ENCODE data around the gene THBS4. TPM values are rescaled to one million over a fixed set of nuclear protein-coding genes. Genes with fewer than 3 reads are reported as not detected.

Gene THBS4
- total and polyA plus RNA-seq, 5 experiments from 2014 or later: 0.52 to 0.68 TPM; not detected in 3

DNA sequence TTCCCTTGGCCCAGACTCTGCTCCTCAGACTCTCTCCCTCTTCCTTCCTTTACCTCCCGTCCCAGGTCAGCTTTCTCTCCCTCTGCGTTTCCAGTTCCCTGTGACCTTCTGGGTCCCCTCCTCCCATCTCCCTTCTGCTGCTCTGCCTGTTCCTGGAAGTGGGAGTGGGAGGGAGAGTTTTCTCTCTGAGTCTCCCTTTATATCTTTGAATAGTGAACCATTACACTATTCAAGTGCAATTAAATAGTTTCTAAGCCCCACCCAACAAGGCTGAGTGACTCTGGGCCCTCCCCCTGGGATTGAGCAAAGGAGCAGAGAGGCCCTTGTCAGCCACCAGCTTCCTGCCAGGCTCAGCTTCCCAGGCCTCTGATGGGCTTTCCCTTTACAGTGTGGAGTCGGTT lies 34.8 kb downstream of the THBS4 start:
- Mint-ChIP-seq H3K4me3 (no peak overlapping the region), H3K9me3 (no peaks in the 10 kb centered on the region), H3K27me3 (no peaks in the 10 kb centered on the region), H3K4me1 (peaks cover 0 to 15% (median 0%) of the 10 kb centered on the region in 4 donors), H3K27ac (peak overlapping the region in 4 of 10 donors; percentile 43 to 86 (median 54)), H3K36me3 (peaks cover 0 to 41% (median 15%) of the 10 kb centered on the region in 3 donors)
- ATAC-seq (no peak), DNase-seq (no peak)
- POLR2A ChIA-PET: no interaction called here

DNA sequence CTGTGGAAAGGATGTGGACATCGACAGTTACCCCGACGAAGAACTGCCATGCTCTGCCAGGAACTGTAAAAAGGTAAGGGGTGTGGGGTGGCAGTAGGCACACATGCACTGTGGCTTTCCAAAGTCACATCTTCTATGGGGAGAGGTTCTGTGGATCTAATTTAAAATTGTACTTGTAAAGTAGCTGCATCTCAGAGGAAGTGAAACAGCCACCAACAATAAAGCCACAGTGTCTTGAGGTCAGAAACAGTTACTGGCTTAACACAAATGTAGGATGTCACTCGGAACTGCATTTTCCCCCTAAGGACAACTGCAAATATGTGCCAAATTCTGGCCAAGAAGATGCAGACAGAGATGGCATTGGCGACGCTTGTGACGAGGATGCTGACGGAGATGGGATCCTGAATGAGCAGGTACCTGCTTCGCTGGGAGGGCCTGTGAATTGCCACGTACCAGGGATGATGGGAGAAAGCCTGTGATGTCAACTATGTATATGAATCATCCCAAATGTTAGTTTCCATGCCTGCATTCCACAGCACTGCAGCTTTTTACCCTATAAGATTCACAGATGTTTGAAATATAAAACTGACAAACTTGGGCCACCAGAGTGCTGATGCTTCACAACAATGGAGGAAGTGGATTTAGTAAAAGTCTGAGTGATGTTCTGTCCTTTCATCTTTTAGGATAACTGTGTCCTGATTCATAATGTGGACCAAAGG lies 35.3 kb downstream of the THBS4 start:
- Mint-ChIP-seq H3K27me3 (no peaks in the 10 kb centered on the region), H3K4me1 (peaks cover 0 to 15% (median 0%) of the 10 kb centered on the region in 4 donors), H3K9me3 (no peaks in the 10 kb centered on the region), H3K4me3 (no peak overlapping the region), H3K36me3 (peaks cover 0 to 43% (median 15%) of the 10 kb centered on the region in 3 donors), H3K27ac (peak overlapping the region in 3 of 10 donors; percentile 7 to 61 (median 42))
- POLR2A ChIA-PET: no interaction called here
- DNase-seq (no peak), ATAC-seq (no peak)

DNA sequence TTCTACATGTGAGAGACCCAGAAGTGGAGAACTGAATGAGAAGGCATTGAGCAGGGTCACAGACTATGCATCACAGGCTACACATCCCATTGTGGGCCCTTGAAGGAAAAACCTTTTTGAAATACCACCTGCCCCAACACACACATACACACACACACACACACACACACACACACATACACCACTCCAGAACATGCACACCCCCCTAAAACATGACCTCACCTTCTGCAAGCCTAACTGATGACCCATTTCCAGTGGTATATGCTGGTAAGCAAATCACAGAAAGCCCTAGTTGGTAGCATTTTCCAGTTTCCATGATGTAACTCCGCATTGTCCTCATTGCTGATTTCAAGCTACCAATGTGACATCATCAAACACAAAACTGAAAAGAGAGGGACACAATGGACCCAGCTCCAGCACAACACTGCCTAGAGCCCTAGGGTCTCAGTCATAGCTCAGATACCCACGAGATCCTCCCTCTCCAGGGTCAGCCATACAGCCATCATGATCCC lies 36.4 kb downstream of the THBS4 start:
- POLR2A ChIA-PET: no interaction called here
- peaks cover 0 to 39% (median 14%) of the 10 kb centered on the region in 3 donors for H3K36me3 Mint-ChIP-seq
- DNase-seq (no peak), ATAC-seq (no peak)
- peaks cover 0 to 15% (median 0%) of the 10 kb centered on the region in 4 donors for H3K4me1 Mint-ChIP-seq
- H3K27ac Mint-ChIP-seq: no peak overlapping the region
- no peak overlapping the region for H3K4me3 Mint-ChIP-seq
- H3K27me3 Mint-ChIP-seq: no peaks in the 10 kb centered on the region
- H3K9me3 Mint-ChIP-seq: no peaks in the 10 kb centered on the region

GRCh38 chr5:80072103-80073073 lies 37.2 kb downstream of the THBS4 start:
- Mint-ChIP-seq H3K27ac (peak overlapping the region in 1 of 10 donors; percentile 32), H3K9me3 (no peaks in the 10 kb centered on the region), H3K4me1 (peaks cover 0 to 15% (median 0%) of the 10 kb centered on the region in 4 donors), H3K27me3 (no peaks in the 10 kb centered on the region), H3K4me3 (no peak overlapping the region), H3K36me3 (peaks cover 0 to 40% (median 10%) of the 10 kb centered on the region in 3 donors)
- ATAC-seq: no peak
- POLR2A ChIA-PET: no interaction called here
- DNase-seq: no peak

GRCh38 chr5:80076131-80077050 lies 41.2 kb downstream of the THBS4 start:
- POLR2A ChIA-PET: no interaction called here
- Mint-ChIP-seq H3K4me3 (no peak overlapping the region), H3K4me1 (no peaks in the 10 kb centered on the region), H3K27ac (peak overlapping the region in 1 of 10 donors; percentile 15), H3K9me3 (no peaks in the 10 kb centered on the region), H3K27me3 (no peaks in the 10 kb centered on the region), H3K36me3 (peaks cover 0 to 52% (median 25%) of the 10 kb centered on the region in 3 donors)
- DNase-seq (no peak), ATAC-seq (no peak)

DNA sequence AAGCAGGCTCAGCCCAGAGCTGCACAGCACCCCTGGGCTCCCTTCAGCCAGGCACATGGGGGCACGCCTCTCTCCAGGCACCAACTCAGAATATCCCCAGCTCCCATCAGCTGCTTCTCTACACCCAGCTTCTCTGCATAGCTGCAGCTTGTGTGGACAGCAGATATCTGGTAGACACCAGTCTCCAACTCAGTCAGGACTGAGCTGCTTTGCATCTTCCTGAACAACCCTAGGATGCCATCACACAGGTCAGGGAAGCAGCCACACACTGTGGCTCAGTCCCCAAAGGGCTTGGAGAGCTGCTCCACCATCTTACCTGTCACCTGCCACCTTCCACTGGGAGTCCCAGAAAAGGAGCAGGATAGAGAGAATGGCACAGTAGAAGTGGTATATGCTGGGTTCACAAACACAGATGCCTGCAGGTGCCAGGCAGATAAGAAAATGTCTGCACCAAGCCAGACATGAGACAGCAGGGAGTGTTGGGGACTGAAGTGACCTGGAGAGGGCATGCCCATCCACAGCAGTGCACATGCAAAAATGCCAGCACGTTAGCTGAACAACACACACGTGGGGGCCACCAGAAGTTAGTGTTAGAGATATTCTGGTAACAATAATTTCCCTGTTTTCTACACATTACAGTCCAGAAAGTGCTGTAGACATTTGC lies 42.0 kb downstream of the THBS4 start:
- Mint-ChIP-seq H3K4me3 (no peak overlapping the region), H3K27ac (no peak overlapping the region)
- POLR2A ChIA-PET: no interaction called here

DNA sequence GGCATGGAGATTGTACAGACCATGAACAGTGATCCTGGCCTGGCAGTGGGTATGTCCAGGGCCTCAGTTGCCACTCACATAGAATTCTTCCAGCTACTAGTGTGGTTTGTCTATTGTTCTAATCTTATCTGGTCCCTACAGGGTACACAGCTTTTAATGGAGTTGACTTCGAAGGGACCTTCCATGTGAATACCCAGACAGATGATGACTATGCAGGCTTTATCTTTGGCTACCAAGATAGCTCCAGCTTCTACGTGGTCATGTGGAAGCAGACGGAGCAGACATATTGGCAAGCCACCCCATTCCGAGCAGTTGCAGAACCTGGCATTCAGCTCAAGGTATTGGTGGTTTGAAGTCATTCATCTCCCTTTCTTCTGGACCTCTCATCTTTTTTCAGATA lies 43.8 kb downstream of the THBS4 start:
- peaks cover 2 to 12% (median 8%) of the 10 kb centered on the region in 4 donors for H3K4me1 Mint-ChIP-seq
- POLR2A ChIA-PET: no interaction called here

More for the DNA sequence above, 42.0 kb downstream of the THBS4 start:
- no peak for ATAC-seq
- H3K36me3 Mint-ChIP-seq: peaks cover 0 to 53% (median 21%) of the 10 kb centered on the region in 3 donors
- DNase-seq: no peak
- H3K9me3 Mint-ChIP-seq: no peaks in the 10 kb centered on the region
- H3K27me3 Mint-ChIP-seq: no peaks in the 10 kb centered on the region
- peaks cover 0 to 3% (median 1%) of the 10 kb centered on the region in 4 donors for H3K4me1 Mint-ChIP-seq

DNA sequence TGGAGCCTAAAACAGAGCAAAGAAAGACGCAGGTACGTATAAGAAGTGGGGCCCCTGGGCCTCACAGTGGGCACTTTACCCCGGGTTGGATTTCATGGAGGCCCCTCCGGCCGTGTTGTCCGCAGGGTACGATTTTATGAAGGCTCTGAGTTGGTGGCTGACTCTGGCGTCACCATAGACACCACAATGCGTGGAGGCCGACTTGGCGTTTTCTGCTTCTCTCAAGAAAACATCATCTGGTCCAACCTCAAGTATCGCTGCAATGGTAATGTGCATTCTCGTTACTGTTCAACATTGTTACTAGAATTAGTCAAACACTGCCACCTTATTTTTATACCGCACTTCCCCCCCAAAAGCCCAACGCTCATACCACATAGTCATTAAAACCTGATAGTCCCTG lies 47.1 kb downstream of the THBS4 start:
- Mint-ChIP-seq H3K27ac (peak overlapping the region in 3 of 10 donors; percentile 32 to 82 (median 43)), H3K9me3 (no peaks in the 10 kb centered on the region), H3K36me3 (peaks cover 0 to 28% (median 15%) of the 10 kb centered on the region in 3 donors), H3K4me3 (peak overlapping the region in 5 of 10 donors; percentile 47 to 86 (median 77)), H3K27me3 (no peaks in the 10 kb centered on the region), H3K4me1 (peaks cover 2 to 12% (median 8%) of the 10 kb centered on the region in 4 donors)
- no peak for DNase-seq
- POLR2A ChIA-PET: no interaction called here
- ATAC-seq: no peak

More for the DNA sequence above, 43.8 kb downstream of the THBS4 start:
- Mint-ChIP-seq H3K36me3 (peaks cover 0 to 44% (median 18%) of the 10 kb centered on the region in 3 donors), H3K9me3 (no peaks in the 10 kb centered on the region), H3K27me3 (no peaks in the 10 kb centered on the region), H3K27ac (peak overlapping the region in 1 of 10 donors; percentile 22), H3K4me3 (no peak overlapping the region)
- no peak for ATAC-seq
- DNase-seq: no peak

DNA sequence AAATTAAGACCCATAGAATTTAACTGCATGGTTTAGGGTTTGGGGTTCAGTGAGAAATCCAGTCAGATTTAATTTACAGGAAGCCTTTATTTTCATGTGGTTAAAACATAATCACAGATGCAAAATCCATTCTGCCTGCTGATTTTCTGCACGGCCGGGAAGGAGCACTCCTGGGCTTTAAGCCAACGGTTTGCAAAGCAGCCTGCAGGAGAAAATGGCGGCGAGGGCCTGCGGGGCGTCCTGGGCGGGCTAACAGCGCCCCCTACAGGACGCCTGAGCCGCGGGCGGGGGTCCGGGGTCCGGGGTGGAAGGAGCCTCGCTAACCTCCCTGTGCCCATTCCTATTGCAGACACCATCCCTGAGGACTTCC lies 47.6 kb downstream of the THBS4 start:
- H3K27ac Mint-ChIP-seq: peak overlapping the region in 6 of 10 donors; percentile 18 to 80 (median 42)
- ATAC-seq (peak; percentile 70 to 74), DNase-seq (peak in 8 of 10 donors; percentile 31 to 72 (median 50))
- H3K27me3 Mint-ChIP-seq: no peaks in the 10 kb centered on the region
- peaks cover 0 to 23% (median 14%) of the 10 kb centered on the region in 3 donors for H3K36me3 Mint-ChIP-seq
- POLR2A ChIA-PET: interaction anchor here (1.3 kb wide), 1 partner anchor 225 kb away, joined by 4 read pairs; no protein-coding TSS in a partner anchor
- H3K9me3 Mint-ChIP-seq: no peaks in the 10 kb centered on the region
- H3K4me3 Mint-ChIP-seq: peak overlapping the region in 9 of 10 donors; percentile 70 to 91 (median 79)
- peaks cover 2 to 12% (median 8%) of the 10 kb centered on the region in 4 donors for H3K4me1 Mint-ChIP-seq

DNA sequence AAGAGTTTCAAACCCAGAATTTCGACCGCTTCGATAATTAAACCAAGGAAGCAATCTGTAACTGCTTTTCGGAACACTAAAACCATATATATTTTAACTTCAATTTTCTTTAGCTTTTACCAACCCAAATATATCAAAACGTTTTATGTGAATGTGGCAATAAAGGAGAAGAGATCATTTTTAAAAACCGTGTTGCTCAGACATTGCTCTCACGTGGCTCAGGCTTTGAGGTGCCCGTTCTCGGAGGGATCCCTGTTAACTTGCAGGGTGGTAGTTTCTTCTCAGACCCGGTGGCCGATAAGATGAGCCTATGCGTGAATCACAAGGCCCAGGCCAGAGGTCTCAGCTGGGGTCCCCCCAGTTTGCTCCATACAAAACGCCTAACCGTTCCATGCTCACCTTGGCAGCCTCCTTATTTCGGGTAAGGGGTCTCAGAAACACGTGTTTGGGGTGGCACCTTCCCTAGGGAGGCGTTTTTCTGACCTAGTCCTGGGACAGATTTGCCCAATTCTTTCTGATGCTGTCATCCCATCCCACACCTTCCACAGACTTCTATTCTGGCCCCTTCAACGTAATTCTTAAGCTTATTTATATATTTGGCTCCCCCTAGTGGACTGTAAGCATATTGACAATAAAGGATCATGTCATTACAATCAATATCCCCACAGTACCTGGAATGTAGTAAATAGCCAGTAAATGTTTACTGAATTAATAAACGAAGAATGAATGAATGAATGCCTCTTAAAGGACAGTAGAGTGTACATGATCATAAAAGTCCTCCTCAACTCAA lies 48.1 kb downstream of the THBS4 start:
- Mint-ChIP-seq H3K36me3 (peaks cover 0 to 21% (median 9%) of the 10 kb centered on the region in 3 donors), H3K4me1 (peaks cover 2 to 12% (median 8%) of the 10 kb centered on the region in 4 donors), H3K27ac (peak overlapping the region in 9 of 10 donors; percentile 2 to 92 (median 76)), H3K9me3 (no peaks in the 10 kb centered on the region), H3K4me3 (peak overlapping the region; percentile 56 to 91 (median 78)), H3K27me3 (no peaks in the 10 kb centered on the region)
- POLR2A ChIA-PET: interaction anchor here (0.9 to 1.3 kb wide), 2 partner anchors 222 to 225 kb away, joined by 3 to 4 read pairs; no protein-coding TSS in a partner anchor
- DNase-seq: peak in 5 of 10 donors; percentile 10 to 63 (median 55)
- ATAC-seq: peak; percentile 81 to 84

DNA sequence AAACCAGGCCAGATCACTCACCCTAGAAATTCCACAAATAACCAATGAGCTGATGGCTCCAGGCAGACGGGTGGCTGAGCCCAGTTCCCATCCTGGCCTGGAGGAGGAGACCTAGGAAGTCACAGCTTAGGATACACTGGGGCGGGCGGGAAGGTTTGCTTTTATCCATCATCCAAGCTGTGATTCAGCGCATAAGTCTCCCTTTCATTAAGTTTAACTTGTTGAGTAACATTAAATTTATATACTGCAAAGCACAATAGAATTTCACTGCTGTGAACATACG lies 55.7 kb downstream of the THBS4 start:
- DNase-seq (no peak), ATAC-seq (no peak)
- peaks cover 12 to 28% (median 22%) of the 10 kb centered on the region in 4 donors for H3K4me1 Mint-ChIP-seq
- H3K36me3 Mint-ChIP-seq: peaks cover 0 to 7% (median 5%) of the 10 kb centered on the region in 3 donors
- H3K27ac Mint-ChIP-seq: peak overlapping the region in 1 of 10 donors; percentile 47
- no peak overlapping the region for H3K4me3 Mint-ChIP-seq
- POLR2A ChIA-PET: interaction anchor here (1.7 to 3.8 kb wide), 2 partner anchors 184 to 218 kb away, joined by 20 to 21 read pairs; no protein-coding TSS in a partner anchor
- peaks cover 0 to 1% (median 0%) of the 10 kb centered on the region in 9 donors for H3K9me3 Mint-ChIP-seq
- H3K27me3 Mint-ChIP-seq: no peaks in the 10 kb centered on the region

Data from naive thymus-derived CD8-positive, alpha-beta T cell (primary cell).